Measurements from ENCODE around the gene ATP6V1G3.
"Not testable (repeated sequence)": the region's sequence is repeated elsewhere in the genome, so short reads cannot be mapped to it uniquely, and the experiment has no call there.

The ATP6V1G3 gene

DNA sequence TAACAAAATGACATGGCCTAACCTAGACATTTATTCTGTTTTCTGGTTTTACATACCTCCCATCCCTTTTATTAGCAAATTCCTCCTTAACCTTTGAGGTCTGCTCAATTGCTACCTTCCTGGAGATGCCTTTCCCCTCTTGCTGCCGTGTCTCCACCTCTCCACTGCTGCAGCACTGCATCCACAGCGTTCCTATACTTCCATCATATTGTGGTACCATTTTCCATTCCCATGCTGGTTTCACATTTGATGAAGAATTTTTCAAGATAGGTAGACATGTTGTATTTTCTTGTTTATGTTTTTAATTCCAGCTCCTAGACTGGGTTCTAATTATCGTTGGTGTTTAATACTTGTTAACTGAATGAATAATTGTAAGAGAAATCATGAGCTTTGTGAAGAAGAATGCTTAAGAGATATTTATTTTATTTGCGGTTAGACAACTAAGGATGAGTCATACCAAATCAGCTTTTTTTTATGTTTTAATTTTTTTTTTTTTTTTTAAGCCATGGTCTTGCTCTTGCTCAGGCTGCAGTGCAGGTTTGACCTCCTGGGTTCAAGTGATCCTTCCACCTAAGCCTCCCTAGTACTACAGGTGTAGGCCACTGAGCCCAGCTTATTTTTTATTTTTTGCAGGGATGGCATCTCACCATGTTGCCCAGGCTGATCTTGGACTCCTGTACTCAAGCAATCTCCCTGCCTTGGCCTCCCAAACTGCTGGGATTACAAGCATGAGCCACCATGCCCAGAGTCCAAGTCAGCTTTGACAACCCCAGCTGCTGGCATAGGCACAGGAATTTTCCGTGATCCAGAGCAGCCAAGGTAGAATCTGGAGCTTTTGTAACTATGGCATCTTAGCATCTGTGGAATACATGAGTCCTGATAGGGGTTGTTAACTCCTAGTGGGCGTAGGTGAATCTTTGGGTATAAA, 44.0 kb downstream of the ATP6V1G3 start:
- DNase-seq (ENCODE audit: low read depth), result no peak

DNA sequence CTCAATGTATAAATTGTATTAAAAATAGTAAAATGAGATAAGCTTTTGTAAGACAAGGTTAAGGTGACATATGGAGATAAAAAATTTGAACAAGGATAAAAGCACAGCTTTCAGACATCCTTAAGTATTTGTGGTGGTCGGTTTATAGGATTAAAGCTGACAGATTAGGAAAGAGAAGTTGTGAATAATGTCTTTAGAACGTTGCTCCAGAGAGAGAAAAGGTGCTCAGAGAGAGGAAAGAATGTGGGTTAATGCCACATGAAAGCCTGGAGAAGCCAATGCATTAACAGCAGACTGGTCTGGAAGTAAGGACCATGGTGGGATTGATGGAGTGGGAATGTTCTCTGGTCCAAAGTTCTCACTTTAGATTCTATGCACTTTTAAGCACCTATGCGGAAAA, 44.8 kb downstream of the ATP6V1G3 start:
- DNase-seq (ENCODE audit: low read depth), result no peak

GRCh38 chr1:198494658-198495103, 45.8 kb downstream of the ATP6V1G3 start:
- no peak for DNase-seq (ENCODE audit: low read depth)

- DNase-seq (ENCODE audit: low read depth), result no peak
These were observed 46.3 kb downstream of the ATP6V1G3 start for GRCh38 chr1:198494139-198494538.

DNA sequence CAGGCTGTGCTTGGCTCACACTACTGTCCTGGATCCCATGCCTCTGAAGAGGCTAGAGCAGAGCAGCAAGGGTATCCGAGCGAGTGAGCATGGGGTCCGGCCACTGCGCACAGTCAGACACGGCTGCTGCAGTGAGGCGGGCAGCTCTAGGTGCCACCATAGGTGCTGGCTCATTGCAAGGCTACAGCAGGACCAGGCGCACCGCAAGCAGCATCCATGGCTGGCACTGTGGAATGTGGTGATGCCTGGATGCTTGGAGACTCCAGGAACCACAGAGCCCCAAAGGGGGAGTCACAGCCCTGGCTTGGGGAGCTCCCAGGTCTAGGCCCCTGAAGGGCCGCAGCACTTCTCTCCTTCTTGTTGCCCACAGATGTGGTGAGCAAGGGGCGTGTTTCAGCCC, 47.2 kb downstream of the ATP6V1G3 start:
- DNase-seq (ENCODE audit: low read depth), result no peak

DNA sequence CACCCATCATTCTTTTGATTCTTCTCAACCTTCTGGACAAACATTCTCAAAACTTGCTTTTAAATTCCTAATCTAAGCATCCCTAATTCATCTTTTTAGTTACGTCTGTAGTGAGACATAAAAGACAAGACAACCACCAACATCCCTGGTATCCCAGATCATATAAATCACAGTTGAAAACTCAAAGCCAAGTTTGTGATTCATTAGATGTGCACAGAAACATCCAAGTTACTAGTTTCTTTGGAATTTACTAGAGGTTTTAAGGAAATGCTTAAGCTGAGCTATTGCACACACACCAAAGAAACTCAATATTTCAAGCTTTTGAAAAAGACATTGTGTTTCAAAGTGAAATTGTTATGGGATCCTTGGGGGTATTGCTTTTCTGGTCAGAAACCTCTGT, 47.6 kb downstream of the ATP6V1G3 start:
- DNase-seq (ENCODE audit: low read depth), result peak; percentile 63

GRCh38 chr1:198491596-198491995, 48.9 kb downstream of the ATP6V1G3 start:
- DNase-seq (ENCODE audit: low read depth), result no peak

GRCh38 chr1:198491028-198491427, 49.5 kb downstream of the ATP6V1G3 start:
- no peak for DNase-seq (ENCODE audit: low read depth)

GRCh38 chr1:198490224-198490623, 50.3 kb downstream of the ATP6V1G3 start:
- DNase-seq (ENCODE audit: low read depth), result no peak

DNA sequence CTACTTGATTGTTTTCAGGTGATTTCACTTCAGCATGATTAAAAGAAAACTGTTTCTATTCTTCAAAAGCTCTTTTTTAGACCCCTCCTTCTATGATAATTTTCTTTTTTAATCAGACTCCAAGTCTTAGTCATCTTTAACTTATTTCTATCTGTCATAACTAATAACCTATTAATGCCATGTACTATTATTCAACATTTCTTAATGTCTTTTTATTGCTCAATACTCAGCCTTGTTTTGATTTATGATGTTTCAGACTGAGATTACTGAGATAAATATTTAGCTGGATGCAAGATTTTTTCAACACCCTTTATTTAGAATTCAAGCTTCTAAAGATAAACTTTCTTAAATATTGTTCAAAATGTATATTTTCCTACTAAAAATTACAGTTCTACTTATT, 53.6 kb downstream of the ATP6V1G3 start:
- DNase-seq (ENCODE audit: low read depth), result no peak

- no peak for DNase-seq (ENCODE audit: low read depth)
These were observed 56.8 kb downstream of the ATP6V1G3 start for GRCh38 chr1:198483645-198484044.

- DNase-seq (ENCODE audit: low read depth), result no peak
These were observed 57.5 kb downstream of the ATP6V1G3 start for GRCh38 chr1:198483006-198483405.

DNA sequence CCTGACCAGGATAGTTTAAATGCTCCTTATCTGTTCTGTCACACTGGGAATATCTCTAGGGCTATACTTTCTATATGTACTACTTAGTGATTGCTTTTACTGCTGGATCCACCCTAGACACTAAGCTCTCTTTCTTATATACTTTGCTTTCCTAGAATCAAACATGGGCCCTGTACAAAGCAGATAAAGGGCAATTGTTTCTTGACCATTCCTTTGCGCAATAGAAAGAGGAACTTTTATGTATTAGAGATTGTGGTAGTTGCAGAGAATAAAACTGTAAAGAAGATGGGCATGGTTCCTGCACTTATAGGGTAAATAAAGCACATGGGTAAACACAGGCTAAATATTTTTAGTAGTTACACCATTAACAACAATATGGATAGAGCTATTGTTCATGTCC, 58.8 kb downstream of the ATP6V1G3 start:
- no peak for DNase-seq (ENCODE audit: low read depth)

DNA sequence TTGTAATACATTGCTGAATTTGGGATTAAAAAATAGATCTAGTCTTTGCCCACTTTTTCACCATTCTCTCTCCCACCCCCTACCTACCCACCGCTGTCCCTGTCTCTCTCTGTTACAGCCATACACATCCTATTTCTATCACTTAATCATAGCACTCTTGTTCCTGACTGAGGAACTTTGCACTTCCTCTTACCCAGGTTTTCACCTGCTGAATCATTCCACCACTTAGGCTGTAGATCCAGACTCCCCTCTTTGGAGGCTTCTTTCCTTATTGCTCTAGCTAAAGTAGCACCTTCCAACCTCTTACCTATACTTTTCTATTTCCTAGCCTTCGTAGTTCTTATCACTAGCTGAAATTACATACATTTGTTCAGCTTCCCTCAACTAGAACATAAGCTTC, 59.6 kb downstream of the ATP6V1G3 start:
- no peak for DNase-seq (ENCODE audit: low read depth)

DNA sequence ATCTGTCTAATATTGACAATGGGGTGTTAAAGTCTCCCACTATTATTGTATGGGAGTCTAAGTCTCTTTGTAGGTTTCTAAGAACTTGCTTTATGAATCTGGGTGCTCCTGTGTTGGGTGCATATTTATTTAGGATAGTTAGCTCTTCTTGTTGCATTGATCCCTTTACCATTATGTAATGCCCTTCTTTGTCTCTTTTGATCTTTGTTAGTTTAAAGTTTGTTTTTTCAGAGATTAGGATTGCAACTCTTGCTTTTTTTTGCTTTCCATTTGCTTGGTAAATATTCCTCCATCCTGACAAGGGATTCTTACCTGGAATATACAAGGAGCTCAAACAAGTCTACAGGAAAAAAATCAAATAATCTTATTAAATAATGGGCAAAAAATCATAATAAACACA, 63.1 kb downstream of the ATP6V1G3 start:
- not testable (repeated sequence) for DNase-seq (ENCODE audit: low read depth)
